ENCODE data around the gene CLDN9.

CLDN9 gene, protein sequence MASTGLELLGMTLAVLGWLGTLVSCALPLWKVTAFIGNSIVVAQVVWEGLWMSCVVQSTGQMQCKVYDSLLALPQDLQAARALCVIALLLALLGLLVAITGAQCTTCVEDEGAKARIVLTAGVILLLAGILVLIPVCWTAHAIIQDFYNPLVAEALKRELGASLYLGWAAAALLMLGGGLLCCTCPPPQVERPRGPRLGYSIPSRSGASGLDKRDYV

DNA sequence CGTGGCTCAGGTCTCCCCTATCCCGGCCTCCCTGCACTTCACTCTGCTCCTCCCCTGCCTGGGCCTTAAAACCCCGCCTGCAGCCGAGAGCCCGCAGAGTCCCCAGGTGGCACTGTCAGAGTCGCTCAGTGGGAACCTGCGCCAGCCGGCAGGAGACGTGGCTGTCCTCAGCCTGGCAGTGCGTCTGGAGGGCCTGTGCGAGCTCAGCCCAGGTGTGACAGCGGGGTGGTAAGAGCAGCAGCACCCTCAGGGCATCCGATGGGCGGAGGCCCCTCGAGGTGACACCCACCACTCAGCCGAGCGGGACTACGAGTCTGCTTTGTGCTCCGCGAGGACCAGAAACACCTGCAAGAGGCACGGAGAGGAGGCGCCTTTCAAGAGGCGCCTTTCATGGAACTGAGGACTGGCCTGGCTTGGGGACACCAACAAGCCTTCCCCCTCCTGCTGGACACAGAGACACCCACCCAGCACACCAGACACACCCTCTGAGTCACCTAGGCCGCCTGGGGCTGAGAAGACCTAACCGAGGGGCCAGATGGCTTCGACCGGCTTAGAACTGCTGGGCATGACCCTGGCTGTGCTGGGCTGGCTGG, at the start of gene CLDN9:
TSS of gene CLDN9 (plus strand) at position 96 of the 593 bp plus-strand sequence. CDS start at position 536, 440 bp downstream.
- no peak for DNase-seq (ENCODE audit: low spot score)

DNA sequence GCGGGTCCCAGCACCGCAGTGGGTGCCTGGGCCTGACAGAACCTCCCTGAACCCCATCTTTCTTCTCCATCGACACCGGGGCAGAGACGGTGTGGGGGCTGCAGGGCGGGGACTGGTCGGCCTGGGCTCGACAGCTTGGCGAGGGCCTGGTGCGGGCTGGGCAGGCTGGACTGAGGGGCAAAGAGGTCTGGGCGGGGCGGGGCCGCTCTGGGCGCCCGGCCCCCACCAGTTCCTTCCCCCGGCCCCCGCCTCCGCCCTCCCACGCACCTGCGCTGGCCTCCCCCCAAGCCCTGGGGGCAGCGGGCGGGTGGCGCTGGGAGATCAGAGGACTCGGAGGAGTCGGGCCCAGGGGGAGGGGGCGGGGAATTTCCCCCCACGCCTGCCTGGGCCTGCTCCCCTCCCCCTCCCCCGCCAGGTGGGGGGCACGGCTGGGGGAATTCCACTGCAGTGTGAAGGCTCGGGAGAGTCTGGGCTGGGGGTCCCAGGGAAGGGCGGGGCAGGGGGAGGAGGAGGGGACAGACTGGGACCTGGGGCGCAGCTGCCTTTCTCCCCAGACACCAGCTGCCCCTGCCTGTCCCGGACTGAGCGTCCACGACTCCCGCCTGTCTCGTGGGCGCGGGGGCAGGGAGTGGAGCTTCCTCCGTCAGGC, 49.5 kb upstream of the CLDN9 start:
- DNase-seq (ENCODE audit: low spot score) = peak; percentile 70

DNA sequence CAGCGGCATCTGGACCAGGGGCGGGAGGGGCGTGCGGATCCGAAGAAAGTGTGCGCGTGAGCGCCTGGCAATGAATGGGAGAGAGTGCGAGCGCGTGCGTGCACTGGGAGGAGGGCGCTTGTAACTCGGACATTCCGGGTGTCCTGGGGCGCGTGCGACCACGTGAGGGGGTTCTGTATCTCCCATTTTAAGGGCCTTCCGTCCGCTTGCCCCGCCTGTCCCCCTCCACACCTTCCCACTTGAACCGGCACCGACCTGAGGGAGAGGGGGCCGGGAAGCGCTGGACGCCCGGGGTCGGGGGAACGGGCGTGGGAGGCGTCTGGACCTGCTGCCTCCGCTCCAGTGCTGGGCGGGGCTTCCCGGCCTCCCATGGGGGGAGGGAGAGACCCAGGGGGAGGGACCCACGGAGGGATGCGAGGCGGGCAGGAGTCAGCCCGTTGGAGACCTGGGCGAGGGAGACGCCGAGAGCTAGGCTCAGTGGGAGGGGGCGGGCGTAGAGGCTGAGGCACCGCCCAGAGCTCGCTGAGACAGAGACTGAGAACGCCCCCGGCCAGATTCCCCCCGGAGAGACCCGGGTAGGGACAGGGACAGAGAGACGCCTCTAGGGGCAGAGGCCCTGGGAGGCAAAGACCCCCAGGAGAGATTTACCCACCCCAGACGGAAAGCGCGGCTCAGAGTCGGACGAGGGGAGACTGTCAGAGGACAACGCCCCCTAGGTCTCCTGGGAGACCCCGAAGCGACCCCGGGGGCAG, 48.8 kb upstream of the CLDN9 start, which contains the start of gene KREMEN2:
TSS of gene KREMEN2 (plus strand) at position 553 of the 752 bp plus-strand sequence. CDS start 246 bp downstream, outside the sequence.
- peak; percentile 83 for DNase-seq (ENCODE audit: low spot score)

DNA sequence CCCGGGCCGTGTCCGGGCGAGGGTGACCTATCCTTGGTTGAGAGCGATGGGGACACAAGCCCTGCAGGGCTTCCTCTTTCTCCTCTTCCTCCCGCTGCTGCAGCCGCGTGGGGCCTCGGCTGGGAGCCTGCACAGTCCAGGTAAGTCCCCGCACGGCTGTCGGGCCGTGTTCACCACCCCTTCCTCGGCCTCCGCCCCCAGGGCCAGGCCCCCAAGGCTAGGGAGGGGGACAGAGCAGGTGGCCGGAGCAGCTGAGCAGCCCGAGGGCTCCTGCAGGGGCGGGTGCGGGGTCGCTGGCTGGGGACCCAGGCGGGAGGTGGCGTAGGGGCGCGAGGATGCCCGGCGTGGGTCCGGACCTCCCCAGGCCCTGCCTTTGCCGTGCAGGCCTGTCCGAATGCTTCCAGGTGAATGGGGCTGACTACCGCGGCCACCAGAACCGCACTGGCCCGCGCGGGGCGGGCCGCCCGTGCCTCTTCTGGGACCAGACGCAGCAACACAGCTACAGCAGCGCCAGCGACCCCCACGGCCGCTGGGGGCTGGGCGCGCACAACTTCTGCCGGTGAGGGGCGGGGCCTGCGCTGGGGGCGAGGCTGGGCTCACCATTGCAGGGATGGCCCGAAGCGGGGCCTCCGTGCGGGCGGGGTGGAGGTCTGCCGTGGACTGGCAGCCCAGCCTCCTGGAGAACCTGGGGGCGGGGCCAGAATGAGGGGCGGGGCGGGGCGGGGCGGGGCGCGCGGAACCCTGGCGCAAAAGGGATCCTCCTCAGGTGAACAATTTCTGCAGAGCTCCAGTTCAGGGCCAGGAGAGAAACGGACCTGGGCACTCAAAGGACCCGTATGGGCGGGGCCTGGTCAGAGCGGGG, 48.0 kb upstream of the CLDN9 start:
- peak; percentile 94 for DNase-seq (ENCODE audit: low spot score)

DNA sequence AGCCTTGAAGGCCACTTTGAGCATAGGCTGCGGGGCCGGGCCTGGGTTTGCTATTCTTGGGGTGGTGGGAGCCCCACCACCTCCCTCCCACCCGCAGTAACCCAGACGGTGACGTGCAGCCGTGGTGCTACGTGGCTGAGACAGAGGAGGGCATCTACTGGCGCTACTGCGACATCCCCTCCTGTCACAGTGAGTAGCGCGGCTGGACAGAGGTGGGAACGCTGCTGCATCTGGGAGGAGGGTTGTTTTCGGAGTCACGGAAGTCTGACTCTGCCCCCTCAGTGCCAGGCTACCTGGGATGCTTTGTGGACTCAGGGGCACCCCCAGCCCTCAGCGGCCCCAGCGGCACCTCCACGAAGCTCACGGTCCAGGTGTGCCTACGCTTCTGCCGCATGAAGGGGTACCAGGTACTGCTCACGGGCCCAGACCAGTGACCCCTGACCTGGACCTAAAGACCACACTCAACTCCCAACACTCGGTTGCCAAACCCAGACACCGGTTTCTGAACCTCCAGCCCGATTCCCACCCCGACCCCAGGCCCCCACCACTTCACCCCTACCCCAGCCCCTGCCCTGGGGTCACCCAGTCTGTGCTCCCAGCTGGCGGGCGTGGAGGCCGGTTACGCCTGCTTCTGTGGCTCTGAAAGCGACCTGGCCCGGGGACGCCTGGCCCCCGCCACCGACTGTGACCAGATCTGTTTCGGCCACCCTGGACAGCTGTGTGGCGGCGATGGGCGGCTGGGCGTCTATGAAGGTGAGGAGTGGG, 46.5 kb upstream of the CLDN9 start:
- no peak for DNase-seq (ENCODE audit: low spot score)

DNA sequence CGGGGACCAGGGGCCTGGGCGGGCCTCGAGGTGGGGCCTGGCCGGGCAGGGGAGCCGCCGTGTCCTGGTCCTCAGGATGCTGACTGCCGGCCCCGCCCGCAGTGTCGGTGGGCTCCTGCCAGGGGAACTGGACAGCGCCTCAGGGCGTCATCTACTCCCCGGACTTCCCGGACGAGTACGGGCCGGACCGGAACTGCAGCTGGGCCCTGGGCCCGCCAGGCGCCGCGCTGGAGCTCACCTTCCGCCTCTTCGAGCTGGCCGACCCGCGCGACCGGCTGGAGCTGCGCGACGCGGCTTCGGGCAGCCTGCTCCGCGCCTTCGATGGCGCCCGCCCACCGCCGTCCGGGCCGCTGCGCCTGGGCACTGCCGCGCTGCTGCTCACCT, 45.9 kb upstream of the CLDN9 start:
- DNase-seq (ENCODE audit: low spot score) = no peak

DNA sequence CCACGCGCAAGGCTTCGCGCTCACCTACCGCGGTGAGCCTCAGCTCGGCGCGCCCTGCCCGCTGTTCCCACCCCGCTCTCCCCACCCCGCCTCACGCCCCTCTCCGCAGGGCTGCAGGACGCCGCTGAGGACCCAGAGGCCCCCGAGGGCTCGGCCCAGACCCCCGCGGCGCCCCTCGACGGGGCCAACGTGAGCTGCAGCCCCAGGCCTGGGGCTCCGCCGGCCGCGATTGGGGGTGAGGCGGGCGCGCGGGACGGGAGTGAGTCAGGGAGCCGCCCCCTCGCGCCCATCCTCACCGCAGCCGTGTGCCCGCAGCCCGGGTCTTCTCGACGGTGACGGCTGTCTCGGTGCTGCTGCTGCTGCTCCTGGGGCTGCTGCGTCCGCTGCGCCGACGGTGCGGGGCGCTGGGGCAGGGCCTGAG, 45.5 kb upstream of the CLDN9 start:
- no peak for DNase-seq (ENCODE audit: low spot score)

DNA sequence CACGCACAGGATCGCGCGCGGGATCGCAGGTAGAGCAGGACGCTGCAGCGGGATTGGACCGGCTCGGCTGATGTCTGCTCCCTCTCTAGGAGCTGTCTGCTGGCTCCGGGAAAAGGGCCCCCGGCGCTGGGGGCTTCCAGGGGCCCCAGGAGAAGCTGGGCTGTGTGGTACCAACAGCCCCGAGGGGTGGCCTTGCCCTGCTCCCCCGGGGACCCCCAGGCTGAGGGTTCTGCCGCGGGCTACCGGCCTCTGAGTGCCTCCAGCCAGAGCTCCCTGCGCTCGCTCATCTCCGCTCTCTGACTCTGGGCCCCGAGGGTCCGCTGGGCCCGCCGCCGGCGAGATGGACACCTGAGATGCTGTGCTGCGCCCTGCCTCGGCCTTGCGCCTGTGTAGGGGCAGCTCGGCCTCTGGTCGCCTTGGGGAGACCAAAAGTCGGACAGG, 45.0 kb upstream of the CLDN9 start:
- DNase-seq (ENCODE audit: low spot score) = no peak

DNA sequence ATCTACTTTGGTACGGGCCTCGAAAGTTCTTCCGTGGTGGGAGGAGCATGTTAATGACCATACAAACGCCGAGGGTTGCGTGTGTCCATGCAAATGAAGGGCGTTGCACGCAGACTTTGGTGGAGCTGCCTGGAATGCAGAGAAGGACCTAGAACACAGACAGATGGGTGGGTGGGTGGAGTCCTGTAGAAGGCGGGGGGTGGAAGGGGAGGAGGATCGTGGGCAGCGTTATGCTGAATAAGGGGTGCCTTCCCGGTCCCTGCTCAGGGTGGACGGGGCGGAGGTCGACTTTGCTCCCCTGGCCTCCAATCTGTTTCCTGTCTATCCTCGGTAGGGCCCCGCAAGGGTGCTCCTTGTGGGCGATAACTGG, 44.4 kb upstream of the CLDN9 start:
- peak; percentile 85 for DNase-seq (ENCODE audit: low spot score)

DNA sequence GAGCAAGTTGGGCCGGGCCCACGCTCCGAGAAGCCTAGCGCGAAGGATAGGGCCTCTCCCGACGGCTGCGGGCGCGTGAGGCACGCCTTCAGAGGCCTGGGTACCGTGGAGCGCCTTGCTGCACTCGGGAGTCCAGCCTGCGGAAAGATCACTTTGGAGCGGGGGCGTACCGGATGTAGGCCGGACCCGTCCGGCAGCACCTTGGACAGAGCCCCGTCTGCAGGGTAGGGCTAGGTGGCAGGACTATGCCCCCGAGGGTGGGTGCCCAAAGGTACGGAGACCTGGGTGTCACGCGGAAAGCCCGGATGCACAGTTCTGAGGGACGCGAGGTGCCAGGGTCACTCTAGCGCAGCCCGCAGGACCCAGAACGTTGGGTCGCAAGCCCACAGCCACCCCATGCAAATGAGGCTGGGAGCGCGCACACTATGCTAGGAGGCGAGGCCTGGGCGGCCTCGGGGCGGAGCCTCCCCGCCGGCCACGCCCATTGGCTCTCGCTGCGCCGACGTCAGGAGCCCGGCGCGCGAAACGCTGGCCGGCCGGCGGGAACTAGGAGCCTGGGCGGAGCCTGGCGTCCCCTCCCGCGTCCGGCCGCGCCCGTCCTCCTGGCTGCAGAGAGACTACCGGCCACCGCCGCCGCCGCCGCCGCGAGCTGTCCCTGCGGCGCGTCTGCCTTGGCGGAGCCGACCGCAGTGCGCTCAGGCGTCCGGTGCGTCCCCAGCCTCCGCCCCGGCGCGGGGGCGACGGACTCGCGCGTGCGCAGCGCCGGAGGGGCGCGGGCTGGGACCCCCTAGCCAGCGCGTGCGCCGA, 43.8 kb upstream of the CLDN9 start, which contains the start of gene PAQR4:
TSS of gene PAQR4 (plus strand) at position 611 of the 807 bp plus-strand sequence. CDS start 327 bp downstream, outside the sequence.
- peak; percentile 94 for DNase-seq (ENCODE audit: low spot score)

DNA sequence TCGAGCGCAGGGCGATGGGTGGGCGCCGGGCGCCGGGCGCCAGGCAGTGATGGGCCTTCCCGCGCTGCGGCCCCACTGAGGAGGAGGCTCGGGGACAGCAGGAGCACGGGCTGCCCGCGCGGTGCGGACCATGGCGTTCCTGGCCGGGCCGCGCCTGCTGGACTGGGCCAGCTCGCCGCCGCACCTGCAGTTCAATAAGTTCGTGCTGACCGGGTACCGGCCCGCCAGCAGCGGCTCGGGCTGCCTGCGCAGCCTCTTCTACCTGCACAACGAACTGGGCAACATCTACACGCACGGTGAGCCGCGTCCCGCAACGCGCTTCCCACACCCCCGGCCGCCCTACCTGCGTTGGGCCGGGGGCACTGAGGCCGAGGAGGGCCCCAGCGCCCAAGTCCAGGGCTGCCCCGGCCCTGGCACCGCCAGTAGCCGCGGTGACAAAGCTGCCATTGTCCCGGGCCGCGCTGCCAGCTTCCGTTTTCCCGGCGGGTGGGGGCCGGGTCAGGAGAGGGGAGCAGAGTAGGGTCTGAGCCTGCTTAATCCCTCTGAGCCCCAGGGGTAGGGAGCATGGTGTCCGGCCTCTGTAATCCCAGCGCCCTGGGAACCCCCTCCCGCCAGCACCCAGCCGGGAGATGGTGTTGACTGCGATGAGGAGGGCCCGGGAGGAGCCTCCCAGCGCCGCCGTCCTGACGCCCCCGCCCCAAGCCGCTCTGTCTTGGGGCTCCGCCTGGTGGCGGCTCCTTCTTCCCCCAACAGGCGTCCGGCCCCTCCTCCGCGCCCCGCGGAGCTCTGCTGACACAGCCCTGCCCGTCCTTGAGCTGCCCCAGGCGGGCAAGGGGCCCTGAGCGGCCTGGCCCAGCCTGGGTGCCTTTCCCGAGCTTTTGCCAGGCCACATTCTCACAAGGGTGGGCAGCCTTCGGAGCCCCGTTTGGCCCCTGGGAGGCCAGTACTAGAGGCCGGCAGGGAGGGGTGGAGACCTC, 42.9 kb upstream of the CLDN9 start:
- peak; percentile 89 for DNase-seq (ENCODE audit: low spot score)

DNA sequence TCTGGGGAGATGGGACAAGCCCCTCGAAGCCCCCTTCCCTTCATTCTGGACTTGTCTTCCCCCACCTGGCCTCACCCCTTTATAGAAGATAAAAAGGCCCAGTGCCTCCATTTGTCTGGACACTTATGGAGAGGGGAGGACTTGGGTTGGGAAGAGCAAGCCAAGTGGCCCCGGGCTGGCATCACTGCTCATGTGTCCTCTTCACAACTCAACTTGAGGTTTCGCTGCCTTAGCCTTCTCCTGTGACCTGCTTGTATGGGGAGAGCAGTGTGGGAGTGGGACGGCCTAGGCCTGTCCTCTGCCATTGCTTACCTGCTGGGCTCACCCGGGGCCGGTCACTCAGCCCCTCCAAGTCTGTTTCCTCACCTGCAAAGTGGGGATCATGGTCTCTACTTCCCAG, 42.2 kb upstream of the CLDN9 start:
- no peak for DNase-seq (ENCODE audit: low spot score)

DNA sequence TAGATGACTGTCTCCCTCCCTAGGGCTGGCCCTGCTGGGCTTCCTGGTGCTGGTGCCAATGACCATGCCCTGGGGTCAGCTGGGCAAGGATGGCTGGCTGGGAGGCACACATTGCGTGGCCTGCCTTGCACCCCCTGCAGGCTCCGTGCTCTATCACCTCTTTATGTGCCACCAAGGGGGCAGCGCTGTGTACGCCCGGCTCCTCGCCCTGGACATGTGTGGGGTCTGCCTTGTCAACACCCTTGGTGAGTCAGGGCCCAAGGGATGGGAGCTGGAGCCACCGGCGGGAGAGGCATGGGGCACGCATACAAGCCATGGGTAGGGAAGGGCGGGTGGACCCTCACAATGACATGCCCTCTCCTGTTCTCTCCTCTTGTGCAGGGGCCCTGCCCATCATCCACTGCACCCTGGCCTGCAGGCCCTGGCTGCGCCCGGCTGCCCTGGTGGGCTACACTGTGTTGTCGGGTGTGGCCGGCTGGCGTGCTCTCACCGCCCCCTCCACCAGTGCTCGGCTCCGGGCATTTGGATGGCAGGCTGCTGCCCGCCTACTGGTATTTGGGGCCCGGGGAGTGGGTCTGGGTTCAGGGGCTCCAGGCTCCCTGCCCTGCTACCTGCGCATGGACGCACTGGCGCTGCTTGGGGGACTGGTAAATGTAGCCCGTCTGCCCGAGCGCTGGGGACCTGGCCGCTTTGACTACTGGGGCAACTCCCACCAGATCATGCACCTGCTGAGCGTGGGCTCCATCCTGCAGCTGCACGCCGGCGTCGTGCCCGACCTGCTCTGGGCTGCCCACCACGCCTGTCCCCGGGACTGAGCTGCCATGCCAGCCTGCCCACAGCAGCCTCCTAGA, 41.4 kb upstream of the CLDN9 start:
- DNase-seq (ENCODE audit: low spot score) = no peak

DNA sequence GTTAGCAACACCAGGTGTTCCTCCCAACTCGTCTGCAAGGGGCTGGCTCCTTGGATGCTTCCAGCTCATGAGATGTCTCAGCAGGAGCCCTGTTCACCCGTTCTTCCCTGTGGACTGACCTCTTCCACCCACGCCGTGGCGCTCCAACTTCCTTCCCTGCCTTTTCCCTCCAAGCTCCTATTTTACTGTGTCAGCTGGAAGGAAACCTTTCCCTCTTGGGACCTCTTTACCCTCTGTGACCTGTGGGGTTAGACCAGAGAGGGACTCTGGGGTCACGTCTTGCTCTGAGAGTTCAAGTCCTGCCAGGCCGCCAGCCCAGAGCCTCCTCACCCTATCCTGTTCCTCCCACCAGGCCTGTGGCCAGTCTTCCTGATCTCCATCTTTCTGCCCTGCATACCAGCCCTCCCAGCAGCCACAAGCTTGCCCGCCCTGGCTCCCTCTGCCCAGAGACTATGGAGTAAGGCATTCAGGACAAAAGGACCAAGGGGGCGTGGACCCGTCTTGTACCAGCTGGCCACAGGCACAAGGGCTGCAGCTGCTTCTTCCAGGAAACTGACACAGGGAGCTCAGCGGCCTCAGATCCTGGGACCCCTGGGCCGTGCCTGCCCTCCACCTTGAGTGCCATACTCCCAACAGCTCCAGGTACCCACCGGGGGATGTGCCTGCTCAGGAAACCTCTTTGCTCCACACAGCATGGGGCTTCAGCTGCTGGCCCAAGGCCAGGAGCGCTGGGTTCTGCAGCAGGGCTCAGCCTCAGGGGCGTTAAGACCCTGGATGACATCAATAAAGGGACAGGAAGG, 40.5 kb upstream of the CLDN9 start:
- no peak for DNase-seq (ENCODE audit: low spot score)

DNA sequence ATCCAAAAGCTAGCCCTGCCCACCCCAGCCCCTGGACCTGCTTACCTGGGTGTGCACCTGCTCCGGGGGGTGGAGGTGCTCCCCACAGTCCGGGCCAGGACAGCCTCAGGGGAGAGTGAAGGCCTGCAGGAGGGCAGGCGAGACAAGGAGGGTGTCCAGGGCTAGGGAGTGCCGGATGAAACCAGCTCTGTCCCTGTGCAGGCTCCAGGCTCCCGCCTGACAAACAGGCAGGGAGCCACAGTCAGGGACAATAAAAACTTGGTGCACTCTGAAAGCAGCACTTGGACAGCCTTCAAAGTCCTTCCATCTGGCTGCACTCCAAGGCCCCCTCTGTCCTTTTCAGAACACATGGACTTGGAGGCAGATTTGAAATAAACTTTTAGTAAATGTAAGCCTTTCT, 39.6 kb upstream of the CLDN9 start:
- DNase-seq (ENCODE audit: low spot score) = no peak

DNA sequence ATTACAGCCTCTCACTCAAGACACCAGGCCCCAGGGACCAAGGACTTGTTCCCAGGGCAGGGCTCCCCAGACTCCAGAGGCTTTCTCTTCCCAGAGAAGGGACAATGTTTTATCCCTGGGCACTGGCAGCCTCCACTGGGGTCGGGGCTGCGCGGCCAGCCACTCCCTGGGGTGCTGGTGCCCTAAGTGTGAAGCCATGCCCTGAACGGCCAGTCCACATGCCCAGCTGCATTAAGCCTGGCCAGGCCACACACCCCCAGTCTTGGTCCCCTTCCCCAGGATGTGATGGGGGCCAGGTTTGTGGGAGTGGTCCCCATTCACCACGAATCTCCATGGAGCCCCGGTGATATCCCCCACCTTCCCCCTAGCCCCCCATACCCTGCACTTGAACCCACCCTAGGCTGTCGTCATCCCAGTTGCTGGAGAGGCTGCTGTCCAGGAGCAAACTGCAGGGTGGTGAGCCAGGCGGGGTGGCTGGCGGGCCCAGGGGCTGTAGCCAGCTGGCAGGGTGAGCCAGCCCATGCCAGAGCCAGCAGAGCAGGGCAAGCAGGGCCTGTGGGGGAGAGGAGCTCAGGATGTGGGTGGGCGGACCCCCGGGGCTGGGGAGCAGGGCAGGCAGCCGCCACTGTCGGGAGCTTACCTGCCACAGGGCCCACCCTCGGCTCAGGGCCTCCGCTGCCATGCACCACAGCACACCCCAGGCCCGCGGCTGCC, 39.0 kb upstream of the CLDN9 start:
- no peak for DNase-seq (ENCODE audit: low spot score)

Data from NAMALWA (cell line).